Effector memory CD4-positive, alpha-beta T cell (primary cell): ENCODE data around the gene GPR135.
A peak's percentile ranks its signal among the peaks of the same experiment; 100 is the strongest.

Experiments
- DNase-seq, 3 donors: peaks; one replicate each; pipeline ENCODE4 v3.0.0-alpha.2; 2020
- H3K27ac ChIP-seq: 2 replicates; pipeline ENCODE4 v1.7.0; 2013; ENCODE audit warnings: mild to moderate bottlenecking, low read length, moderate library complexity; ENCODE audit not compliant: insufficient read depth, poor library complexity, severe bottlenecking
- H3K27me3 ChIP-seq: replicated peaks from 2 replicates; pipeline ENCODE4 v1.7.0; 2013; ENCODE audit warnings: mild to moderate bottlenecking, low read length; ENCODE audit not compliant: insufficient read depth, control insufficient read depth, poor library complexity, severe bottlenecking
- H3K36me3 ChIP-seq: 2 replicates; pipeline ENCODE4 v1.7.0; 2013; ENCODE audit warnings: mild to moderate bottlenecking, low read length, moderate library complexity; ENCODE audit not compliant: control insufficient read depth, insufficient read depth
- H3K4me1 ChIP-seq: 2 replicates; pipeline ENCODE4 v1.7.0; 2013; ENCODE audit warnings: low read length, mild to moderate bottlenecking; ENCODE audit not compliant: control insufficient read depth, insufficient read depth, poor library complexity, severe bottlenecking
- H3K4me3 ChIP-seq: 2 replicates; pipeline ENCODE4 v1.7.0; 2013; ENCODE audit warnings: low read length, low read depth, mild to moderate bottlenecking; ENCODE audit not compliant: insufficient read depth, poor library complexity, severe bottlenecking
- H3K9me3 ChIP-seq: 2 replicates; pipeline ENCODE4 v1.7.0; 2013; ENCODE audit warnings: mild to moderate bottlenecking, low read length, moderate library complexity; ENCODE audit not compliant: control insufficient read depth

GPR135 gene

DNA sequence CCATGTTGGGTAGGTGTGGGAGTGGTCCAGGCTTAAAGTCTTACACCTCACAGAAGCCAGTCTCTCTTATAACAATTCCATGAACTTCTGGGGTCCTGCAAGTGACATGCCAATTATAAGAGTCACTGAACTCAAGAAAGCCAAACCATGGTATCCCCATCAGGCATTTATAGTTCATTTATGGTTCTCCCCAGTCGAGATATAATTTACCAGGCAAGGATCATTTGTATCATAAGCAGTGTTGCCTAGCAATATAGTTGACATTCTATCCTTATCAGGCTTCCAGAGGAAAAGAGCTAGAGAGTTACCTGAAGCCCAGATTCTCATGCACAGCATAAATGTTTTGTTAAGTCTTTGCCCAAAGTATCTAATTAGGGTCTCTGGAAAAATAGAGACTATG lies 27.2 kb upstream of the GPR135 start:
- no peak for DNase-seq
- Histone ChIP-seq H3K9me3 (no peaks in the 10 kb centered on the region), H3K36me3 (peaks cover 59% of the 10 kb centered on the region), H3K4me1 (no peaks in the 10 kb centered on the region), H3K27me3 (no peaks in the 10 kb centered on the region), H3K27ac (no peak overlapping the region), H3K4me3 (no peak overlapping the region)

GRCh38 chr14:59490756-59491155 lies 25.6 kb upstream of the GPR135 start:
- Histone ChIP-seq H3K27me3 (no peaks in the 10 kb centered on the region), H3K4me3 (no peak overlapping the region), H3K4me1 (peaks cover 2% of the 10 kb centered on the region), H3K27ac (no peak overlapping the region), H3K36me3 (peaks cover 50% of the 10 kb centered on the region), H3K9me3 (no peaks in the 10 kb centered on the region)
- no peak for DNase-seq

- DNase-seq: no peak
- H3K9me3 ChIP-seq: no peaks in the 10 kb centered on the region
- peaks cover 21% of the 10 kb centered on the region for H3K4me1 ChIP-seq
- H3K36me3 ChIP-seq: peaks cover 16% of the 10 kb centered on the region
- peak overlapping the region; percentile 99 for H3K4me3 ChIP-seq
- peak overlapping the region; percentile 80 for H3K27ac ChIP-seq
- no peaks in the 10 kb centered on the region for H3K27me3 ChIP-seq
Observed at GRCh38 chr14:59484639-59485175, 19.5 kb upstream of the GPR135 start.

DNA sequence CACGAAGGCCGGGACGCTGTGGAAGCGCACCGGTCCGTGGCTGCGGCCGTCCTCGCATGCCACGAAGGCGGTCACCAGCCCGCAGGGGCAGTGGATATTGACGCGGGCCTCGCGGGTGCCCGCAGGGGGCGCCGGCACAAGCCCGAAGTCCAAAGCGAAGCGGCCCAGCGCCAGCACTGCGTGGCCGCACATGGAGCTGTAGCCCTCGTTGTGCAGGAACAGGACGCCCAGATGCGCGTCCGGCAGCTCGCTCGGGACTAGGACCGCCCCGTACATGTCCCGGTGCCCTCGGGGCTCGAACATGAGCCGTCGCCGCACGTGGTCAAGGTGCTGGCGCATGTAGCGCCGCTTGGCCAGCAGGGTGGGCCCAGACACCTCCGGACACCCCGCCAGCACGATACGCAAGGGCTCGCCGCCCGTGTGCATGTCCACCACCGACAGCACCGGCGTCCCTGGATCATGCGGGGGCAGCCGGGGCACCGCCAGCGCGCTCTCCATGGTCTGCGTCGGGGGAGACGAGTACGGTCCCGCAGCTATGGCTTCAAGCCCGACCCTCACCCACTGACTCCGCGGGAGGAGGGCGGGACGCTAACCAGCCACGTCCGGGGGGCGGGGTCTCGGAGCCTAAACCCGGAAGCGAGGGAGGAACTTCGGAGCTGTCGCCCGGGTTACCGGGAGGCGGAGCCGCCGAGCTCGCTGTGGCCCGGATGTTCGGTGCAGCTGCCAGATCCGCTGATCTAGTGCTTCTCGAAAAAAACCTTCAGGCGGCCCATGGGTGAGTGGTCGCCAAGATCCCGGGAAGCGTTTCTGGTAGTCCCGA lies 18.8 kb upstream of the GPR135 start, which contains the start of the genes JKAMP and L3HYPDH:
Gene JKAMP (plus strand): TSS at position 699 of the 820 bp plus-strand sequence. CDS start 73 bp downstream, at position 772.
Gene L3HYPDH (minus strand): TSS at position 590 of the 820 bp plus-strand sequence. CDS start 92 bp downstream, at position 498.
- Histone ChIP-seq H3K27ac (peak within 1 kb of the TSS; percentile 80), H3K9me3 (no peaks in the 10 kb centered on the region), H3K36me3 (peaks cover 9% of the 10 kb centered on the region), H3K4me3 (peak within 1 kb of the TSS; percentile 99), H3K4me1 (peaks cover 21% of the 10 kb centered on the region), H3K27me3 (no peaks in the 10 kb centered on the region)
- DNase-seq: peak; percentile 90 to 95 (median 92)

- Histone ChIP-seq H3K27me3 (no peaks in the 10 kb centered on the region), H3K4me1 (peaks cover 21% of the 10 kb centered on the region), H3K4me3 (peak overlapping the region; percentile 99), H3K27ac (peak overlapping the region; percentile 80), H3K9me3 (no peaks in the 10 kb centered on the region), H3K36me3 (peaks cover 3% of the 10 kb centered on the region)
- no peak for DNase-seq
Observed at GRCh38 chr14:59483363-59483762, 18.2 kb upstream of the GPR135 start.

GRCh38 chr14:59482541-59483331 lies 17.6 kb upstream of the GPR135 start:
- no peak for DNase-seq
- Histone ChIP-seq H3K27me3 (no peaks in the 10 kb centered on the region), H3K9me3 (no peaks in the 10 kb centered on the region), H3K36me3 (no peaks in the 10 kb centered on the region), H3K4me3 (peak overlapping the region; percentile 99), H3K27ac (no peak overlapping the region), H3K4me1 (peaks cover 21% of the 10 kb centered on the region)

- no peak overlapping the region for H3K4me3 ChIP-seq
- no peak overlapping the region for H3K27ac ChIP-seq
- no peaks in the 10 kb centered on the region for H3K36me3 ChIP-seq
- no peaks in the 10 kb centered on the region for H3K9me3 ChIP-seq
- no peaks in the 10 kb centered on the region for H3K27me3 ChIP-seq
- no peak for DNase-seq
- peaks cover 21% of the 10 kb centered on the region for H3K4me1 ChIP-seq
Observed at GRCh38 chr14:59481871-59482540, 16.8 kb upstream of the GPR135 start.

DNA sequence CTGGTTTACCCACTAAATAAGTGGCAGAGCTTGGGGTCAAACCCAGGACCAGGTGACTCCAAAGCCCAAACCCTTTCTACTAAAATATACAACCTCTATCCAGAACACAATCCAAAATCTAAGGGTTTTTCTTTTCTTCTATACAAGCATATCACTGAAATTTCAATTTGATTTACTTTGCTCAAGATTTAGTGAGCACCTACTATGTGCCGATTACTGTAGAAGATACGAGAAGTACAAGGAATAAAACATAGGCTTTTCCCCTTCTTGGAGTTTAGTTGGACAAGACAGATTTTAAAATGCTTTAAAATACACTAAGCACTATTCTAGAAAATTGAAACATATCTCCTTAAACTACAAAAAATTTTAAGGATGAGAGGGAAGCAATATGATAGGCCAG lies 16.2 kb upstream of the GPR135 start:
- no peak overlapping the region for H3K4me3 ChIP-seq
- H3K27me3 ChIP-seq: no peaks in the 10 kb centered on the region
- H3K9me3 ChIP-seq: no peaks in the 10 kb centered on the region
- no peak for DNase-seq
- H3K4me1 ChIP-seq: peaks cover 21% of the 10 kb centered on the region
- no peaks in the 10 kb centered on the region for H3K36me3 ChIP-seq
- H3K27ac ChIP-seq: no peak overlapping the region

GRCh38 chr14:59480166-59480565 lies 15.0 kb upstream of the GPR135 start:
- DNase-seq: no peak
- Histone ChIP-seq H3K36me3 (peaks cover 6% of the 10 kb centered on the region), H3K9me3 (no peaks in the 10 kb centered on the region), H3K27ac (no peak overlapping the region), H3K27me3 (no peaks in the 10 kb centered on the region), H3K4me3 (no peak overlapping the region), H3K4me1 (peaks cover 13% of the 10 kb centered on the region)
